Gastrocnemius medialis (tissue), 4 donors: Measurements from ENCODE around the gene FOXM1.

Experiments used
- POLR2A ChIP-seq, 2 donors: fragments of 450-650 bp; IDR thresholded peaks; one replicate each; pipeline ENCODE4 v1.6.1; 2017; ENCODE audit warnings: antibody characterized with exemption in 2 of 2, mild to moderate bottlenecking in 2 of 2, moderate library complexity in 2 of 2
- TF ChIP-seq, protein P1 (sequence below), 5 experiments: fragments of 450-650 bp in 3 of 5; fragments of 200-600 bp in 2 of 5; sonication (generic) in 2 of 5; IDR thresholded peaks in 4 of 5; conservative IDR thresholded peaks in 1 of 5; 1 replicate in 4 of 5; 2 replicates in 1 of 5; pipeline ENCODE4 v1.5.1; 2016 to 2019; ENCODE audit warnings: antibody characterized with exemption in 5 of 5, mild to moderate bottlenecking in 3 of 5, moderate library complexity in 3 of 5

DNA sequence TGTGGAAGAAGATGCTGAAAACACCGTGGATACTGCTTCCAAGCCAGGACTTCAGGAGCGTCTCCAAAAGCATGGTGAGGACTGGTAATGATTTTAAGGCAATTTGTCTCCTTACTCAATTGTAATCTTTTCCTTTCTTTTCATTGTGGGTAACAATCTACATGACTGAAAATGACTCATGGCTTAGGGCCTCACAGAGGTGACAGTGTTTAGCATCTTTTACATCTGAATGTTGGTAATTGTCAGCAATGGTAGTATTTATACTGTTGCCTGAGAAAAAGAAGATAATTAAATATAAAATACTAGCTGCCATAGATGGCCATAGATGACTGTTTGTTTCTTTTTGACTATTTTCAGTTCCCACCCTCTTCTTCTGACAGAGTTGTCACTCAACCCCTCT, 45.4 kb upstream of the FOXM1 start:
- TF ChIP-seq, protein P1, sequence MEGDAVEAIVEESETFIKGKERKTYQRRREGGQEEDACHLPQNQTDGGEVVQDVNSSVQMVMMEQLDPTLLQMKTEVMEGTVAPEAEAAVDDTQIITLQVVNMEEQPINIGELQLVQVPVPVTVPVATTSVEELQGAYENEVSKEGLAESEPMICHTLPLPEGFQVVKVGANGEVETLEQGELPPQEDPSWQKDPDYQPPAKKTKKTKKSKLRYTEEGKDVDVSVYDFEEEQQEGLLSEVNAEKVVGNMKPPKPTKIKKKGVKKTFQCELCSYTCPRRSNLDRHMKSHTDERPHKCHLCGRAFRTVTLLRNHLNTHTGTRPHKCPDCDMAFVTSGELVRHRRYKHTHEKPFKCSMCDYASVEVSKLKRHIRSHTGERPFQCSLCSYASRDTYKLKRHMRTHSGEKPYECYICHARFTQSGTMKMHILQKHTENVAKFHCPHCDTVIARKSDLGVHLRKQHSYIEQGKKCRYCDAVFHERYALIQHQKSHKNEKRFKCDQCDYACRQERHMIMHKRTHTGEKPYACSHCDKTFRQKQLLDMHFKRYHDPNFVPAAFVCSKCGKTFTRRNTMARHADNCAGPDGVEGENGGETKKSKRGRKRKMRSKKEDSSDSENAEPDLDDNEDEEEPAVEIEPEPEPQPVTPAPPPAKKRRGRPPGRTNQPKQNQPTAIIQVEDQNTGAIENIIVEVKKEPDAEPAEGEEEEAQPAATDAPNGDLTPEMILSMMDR (IDR thresholded peaks at IDR 0.05 in 4 of 5, conservative IDR thresholded peaks at IDR 0.05 in 1 of 5) = no peak
- TF ChIP-seq POLR2A (IDR thresholded peaks at IDR 0.05) = no peak
